ENCODE measurements around the gene TPM4.

Gene TPM4

GRCh38 chr19:16131648-16132047 is 55.4 kb downstream of the TPM4 start:
- no peak for DNase-seq (ENCODE audit: low spot score)

- DNase-seq (ENCODE audit: low spot score), result no peak
Measured at GRCh38 chr19:16133818-16134217, 57.5 kb downstream of the TPM4 start.

- no peak for DNase-seq (ENCODE audit: low spot score)
Measured at GRCh38 chr19:16134510-16134909, 58.2 kb downstream of the TPM4 start.

GRCh38 chr19:16135430-16136127 is 59.3 kb downstream of the TPM4 start:
- DNase-seq (ENCODE audit: low spot score), result no peak

- DNase-seq (ENCODE audit: low spot score), result no peak
Measured at GRCh38 chr19:16136185-16136999, 60.1 kb downstream of the TPM4 start.

- DNase-seq (ENCODE audit: low spot score), result no peak
Measured at GRCh38 chr19:16139752-16140151, 63.5 kb downstream of the TPM4 start.

GRCh38 chr19:16141043-16141442 is 64.7 kb downstream of the TPM4 start:
- no peak for DNase-seq (ENCODE audit: low spot score)

GRCh38 chr19:16142032-16142580 is 65.8 kb downstream of the TPM4 start:
- no peak for DNase-seq (ENCODE audit: low spot score)

- no peak for DNase-seq (ENCODE audit: low spot score)
Measured at GRCh38 chr19:16143399-16144215, 67.3 kb downstream of the TPM4 start, which contains the start of gene HSH2D. Gene HSH2D (plus strand): TSS chr19:16143685. CDS start chr19:16148751, 5,066 bp downstream.

- DNase-seq (ENCODE audit: low spot score), result no peak
Measured at GRCh38 chr19:16144216-16144581, 67.9 kb downstream of the TPM4 start.

- no peak for DNase-seq (ENCODE audit: low spot score)
Measured at GRCh38 chr19:16146112-16146511, 69.8 kb downstream of the TPM4 start.

GRCh38 chr19:16148443-16149229 is 72.3 kb downstream of the TPM4 start:
- DNase-seq (ENCODE audit: low spot score), result no peak
